ENCODE results near the gene PDE6G.

Gene PDE6G

DNA sequence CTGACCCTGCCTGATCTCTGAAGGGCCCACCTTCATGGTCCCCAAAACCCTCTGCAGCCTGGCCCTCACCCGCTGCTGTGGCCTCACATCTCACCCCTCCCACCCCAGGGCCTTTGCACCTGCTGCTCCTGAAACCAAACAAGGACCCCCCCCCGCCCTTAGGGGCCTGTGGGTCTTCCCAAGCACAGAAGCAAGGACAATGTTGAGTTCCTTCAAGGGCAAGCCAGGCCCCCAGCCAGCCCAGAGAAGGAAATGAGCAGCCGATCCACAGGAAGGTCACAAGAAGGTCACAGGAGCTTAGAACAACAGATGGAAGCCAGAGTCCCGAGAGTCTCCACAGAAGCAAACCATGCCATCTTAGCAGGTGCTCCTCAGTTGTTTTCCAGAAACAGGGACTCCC lies 493 bp upstream of the PDE6G start:
- no peak for DNase-seq

DNA sequence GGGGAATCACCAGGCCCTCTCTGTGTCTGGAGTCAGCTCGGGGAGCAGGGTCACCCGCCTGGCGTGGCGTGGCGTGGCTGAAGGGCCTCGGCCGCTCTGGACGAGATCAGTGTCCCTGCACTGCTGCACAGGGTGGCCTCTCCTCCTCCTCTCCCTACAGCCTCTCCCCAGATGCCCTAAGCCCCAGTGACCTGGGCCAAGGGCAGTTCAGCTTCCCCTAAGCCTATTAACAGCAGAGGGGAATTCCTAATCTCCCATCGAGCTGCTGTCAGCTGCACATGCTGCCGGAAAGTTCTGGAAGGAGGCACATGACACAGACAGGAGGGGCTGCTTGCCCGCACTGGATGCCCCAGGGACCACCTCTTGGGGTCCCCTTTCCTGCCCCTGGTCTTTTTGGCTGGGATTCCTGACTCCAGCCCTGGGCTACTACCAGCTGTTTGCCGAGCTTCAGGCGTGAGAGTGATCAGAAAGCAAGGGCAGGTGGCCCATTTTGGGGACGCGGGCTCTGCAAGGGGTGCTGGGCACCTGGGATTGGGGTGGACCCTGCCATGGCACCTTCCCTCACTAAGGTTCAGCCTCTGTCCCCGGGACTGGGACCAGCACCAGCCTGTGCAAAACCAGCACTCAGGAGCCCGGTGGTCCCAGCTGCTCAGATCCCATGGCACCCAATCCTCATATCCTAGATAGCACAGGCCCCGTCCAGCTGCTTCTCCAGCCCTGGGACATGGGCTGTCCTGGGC lies 794 bp downstream of the PDE6G start:
- no peak for DNase-seq

DNA sequence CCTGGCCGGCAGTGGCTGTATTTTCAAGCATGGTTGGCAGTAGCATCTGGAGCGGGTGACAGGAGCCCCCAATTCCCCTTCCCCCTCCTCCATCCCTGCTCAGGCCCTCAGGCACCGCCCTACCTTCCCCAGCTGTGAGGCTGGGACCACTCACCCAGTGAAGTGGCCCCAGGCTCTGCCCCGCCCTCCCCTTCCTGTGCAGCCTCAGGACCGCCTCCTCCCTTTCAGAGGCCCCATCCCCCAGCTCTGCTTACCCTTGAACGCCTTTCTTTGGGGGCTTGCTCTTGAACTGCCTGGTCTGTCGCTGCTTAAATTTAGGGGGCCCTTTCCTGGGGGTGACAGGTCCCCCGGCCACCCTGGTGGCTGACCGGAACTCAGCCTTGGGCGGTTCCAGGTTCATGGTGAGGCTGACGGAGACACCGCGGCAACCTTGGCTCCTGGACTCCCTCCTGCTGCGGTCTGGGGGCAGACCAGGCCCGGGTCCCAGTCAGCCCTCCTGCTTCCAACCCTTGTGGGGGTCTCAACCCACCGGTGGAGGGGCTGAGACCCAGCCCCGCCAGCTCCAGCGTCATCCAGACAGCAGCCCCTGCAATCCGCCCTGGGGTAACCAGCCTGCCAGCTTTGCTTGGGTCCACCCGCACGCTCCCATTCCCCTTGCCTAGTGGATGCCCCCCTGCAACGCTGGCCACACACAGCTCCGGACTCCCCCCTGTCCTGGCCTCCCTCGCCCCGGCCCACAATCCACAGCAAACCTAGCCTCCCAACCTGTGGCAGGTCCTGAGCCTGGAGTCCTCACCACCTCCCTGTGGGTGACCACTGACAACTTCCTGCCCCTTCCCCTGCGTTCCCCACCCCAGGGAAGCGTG lies 3.2 kb downstream of the PDE6G start:
- DNase-seq, result no peak

- peak; percentile 81 for DNase-seq
Measured at GRCh38 chr17:81651692-81652091, 4.7 kb downstream of the PDE6G start.

DNA sequence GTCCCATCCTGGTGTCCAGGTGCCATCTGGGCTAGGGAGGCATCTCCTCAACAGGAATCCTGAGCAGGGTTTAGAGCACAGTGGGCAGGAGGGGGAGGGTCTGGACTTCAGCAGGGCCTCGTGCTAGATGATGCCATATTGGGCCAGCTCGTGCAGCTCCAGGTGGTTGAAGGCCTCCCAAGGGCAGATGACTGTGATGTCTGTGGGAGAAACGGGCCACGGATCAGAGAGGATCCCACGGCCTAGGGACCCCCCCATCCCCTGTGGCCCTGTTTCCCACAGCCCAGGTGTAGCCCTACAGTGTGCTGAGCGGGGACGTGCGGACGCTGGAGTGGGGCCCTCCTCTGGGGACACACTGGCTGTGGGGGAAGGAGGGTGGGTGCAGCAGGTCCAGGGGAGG lies 5.4 kb downstream of the PDE6G start:
- no peak for DNase-seq

DNA sequence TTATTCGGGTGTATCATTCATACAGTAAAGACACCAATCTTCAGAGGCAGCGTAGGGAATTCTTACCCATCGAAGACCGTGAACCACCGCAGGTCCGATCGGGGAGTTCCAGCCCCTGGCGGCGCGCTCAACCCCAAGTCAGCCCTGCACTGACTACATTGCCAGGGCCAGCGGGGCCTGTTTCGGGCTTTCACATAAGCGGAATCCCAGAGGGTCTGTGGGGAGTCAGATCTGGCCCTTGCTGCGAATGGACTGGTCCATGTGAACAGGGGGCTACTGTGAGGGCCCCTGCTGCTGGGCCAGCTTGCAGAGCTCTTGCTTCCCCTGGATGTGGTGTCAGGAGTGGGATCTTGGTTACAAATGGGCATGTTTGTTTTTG lies 7.6 kb downstream of the PDE6G start:
- DNase-seq, result no peak

DNA sequence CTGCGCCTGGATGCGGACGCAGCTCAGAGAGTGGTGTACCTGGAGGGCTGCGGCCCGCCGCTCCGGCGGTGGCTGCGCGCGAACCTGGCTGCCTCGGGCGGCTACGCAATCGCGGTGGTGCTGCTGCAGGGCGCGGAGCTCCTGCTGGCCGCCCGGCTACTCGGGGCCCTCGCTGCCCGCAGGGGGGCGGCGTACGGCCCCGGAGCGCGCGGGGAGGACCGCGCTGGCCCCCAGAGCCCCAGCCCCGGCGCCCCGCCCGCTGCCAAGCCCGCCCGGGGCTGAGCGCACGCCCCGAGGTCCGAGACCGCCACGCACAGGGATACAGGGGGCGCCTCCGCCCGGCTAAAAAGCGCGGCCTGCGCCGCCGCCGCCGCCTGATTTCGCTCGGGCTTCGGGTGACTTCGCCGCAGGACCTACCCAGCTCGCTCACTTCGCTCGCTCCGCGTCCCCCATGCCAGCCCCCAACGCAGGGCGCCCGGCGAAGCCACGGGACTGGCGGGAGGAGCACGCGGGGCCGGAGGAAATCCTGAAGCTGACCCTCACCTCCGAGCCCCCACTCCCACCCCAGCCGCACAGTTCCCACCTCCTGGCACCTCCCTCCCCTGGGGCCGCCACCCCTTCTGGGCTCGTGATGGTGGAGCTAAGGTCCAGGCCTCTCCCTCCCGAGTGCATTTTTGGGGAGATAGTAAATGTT lies 8.2 kb downstream of the PDE6G start:
- DNase-seq, result no peak

DNA sequence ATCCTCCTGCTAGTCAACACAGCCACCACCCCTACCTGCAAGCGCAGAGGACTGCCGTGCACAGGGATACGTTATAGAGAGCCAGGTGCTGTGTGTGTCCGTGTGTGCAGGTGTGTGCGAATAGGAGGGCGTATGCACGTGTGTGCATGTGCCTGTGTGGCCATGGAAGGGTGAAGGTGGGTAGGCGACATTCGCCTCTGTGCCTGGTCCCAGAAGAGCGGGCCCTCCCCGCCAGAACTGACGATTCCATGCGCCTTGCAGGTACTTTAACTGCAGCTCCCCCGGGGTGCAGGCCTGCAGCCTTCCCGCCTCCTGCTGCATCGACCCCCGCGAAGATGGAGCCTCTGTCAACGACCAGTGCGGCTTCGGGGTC lies 8.7 kb downstream of the PDE6G start:
- no peak for DNase-seq

GRCh38 chr17:81646869-81647600 lies 9.3 kb downstream of the PDE6G start:
- no peak for DNase-seq

GRCh38 chr17:81644976-81645952 lies 11.1 kb downstream of the PDE6G start:
- no peak for DNase-seq

DNA sequence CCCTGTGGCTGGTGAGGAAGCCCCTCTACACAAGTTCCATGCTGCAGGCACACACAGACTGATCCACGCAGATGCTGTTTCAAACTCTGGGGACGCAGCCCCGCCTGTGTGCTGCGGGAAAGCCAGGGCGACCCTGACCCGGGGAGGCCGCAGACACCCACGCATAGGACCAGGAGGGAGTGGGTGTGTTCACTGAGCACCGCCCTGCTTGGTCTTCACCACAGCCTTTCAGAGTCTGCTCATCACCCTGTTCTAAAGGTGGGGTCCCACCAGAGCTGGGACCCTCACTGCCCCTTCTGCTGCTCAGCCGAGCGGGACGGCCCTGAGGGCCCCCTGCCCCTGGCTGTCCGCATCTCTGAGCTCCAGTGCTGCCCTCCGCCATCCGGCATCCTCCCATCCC lies 11.8 kb downstream of the PDE6G start:
- no peak for DNase-seq

DNA sequence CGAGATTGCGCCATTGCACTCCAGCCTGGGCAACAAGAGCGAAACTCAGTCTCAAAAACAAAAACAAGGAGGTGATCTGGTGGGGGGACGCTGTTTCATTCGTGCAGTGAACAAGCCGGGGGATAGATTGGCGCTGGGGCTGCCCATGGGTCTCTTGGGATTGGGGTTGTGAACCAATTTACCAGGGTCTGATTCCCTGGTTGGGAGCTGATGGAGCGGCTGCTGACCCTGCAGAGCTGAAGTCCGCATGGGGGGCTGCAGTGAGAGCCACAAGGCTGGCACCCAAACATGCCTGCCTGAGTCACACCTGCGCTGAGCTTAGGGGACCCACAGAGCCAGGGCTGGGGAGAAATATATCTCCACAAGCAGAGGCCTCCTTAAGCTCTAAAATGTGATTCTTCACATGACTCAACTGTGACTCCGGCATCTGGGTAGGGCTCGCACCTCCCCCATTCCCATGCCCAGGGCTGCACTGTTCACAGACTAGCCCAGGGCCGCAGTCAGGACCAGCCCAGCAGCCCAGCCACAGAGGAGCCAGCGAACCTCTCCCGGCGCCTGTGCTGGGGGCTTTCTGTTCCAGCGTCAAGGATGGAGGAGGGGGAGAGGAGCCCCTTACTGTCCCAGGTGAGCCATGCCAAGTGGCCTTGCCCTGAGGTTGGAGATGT lies 14.4 kb downstream of the PDE6G start:
- peak; percentile 78 for DNase-seq

- no peak for DNase-seq
Measured at GRCh38 chr17:81640011-81640410, 16.3 kb downstream of the PDE6G start.

GRCh38 chr17:81638683-81639082 lies 17.7 kb downstream of the PDE6G start:
- no peak for DNase-seq

DNA sequence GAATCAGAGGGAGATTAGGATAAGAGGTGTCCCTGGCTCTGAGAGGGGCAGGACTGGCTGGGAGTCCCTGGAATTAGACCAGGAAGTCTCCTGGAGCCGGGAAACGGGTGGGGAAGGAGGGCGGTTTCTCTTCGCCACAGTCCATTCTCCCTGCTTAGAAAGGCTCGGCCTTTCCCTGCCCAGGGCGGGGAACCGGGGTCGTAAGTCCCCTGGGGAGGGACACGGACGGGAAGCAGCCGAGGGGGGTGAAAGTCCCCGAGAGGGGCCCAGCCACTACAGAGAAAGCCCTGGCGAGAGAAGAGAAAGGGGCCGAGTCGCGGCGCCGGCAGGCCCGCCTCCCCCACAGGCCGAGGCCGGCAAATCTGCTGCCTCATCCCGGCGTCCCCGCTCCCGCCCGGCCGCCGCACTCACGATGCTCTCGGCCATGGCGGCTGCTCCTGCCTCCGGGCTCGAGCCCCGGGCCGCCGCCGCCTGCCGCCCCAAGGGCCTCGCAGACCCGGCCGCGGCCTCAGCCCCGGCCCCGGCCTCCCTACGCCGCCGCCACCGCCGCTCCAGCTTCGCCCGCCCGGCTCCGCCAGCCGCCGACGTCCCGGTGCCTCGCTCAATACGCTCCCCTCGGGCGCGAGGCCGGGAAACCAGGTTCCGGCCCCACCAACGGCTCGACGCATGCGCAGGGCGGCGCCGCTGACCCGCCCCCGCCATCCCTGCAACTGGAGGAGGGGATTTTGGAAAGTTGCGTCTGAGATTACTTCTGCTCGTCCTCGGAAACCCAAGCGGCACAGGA lies 19.6 kb downstream of the PDE6G start, which contains the start of the genes NPLOC4 and TSPAN10:
NPLOC4 (minus strand) TSS at position 608 of the 784 bp plus-strand sequence; CDS start at position 426, 182 bp downstream.
TSPAN10 (plus strand) TSS at position 692 of the 784 bp plus-strand sequence. CDS start 5,217 bp downstream, outside the sequence.
- DNase-seq, result peak; percentile 85

DNA sequence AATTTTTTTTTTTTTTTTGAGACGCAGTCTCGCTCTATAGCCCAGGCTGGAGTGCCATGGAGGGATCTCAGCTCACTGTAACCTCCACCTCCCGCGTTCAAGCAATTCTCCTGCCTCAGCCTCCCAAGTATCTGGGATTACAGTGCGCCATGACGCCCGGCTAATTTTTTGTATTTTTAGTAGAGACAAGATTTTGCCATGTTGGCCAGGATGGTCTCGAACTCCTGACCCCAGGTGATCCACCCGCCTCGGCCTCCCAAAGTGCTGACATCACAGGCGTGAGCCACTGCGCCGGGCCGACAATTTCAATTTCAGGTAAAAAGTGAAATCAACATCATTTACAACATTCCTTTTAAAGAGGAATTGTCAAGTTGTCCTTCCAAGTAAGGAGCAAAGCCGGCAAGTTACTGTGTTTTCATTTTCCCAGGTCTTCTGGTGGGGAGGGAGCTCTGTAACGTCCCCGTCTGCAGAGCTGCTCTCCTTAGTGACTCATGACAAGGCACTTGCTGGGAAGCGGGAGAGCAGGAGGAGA lies 20.3 kb downstream of the PDE6G start:
- peak; percentile 58 for DNase-seq

GRCh38 chr17:81635431-81635830 lies 20.9 kb downstream of the PDE6G start:
- no peak for DNase-seq

DNA sequence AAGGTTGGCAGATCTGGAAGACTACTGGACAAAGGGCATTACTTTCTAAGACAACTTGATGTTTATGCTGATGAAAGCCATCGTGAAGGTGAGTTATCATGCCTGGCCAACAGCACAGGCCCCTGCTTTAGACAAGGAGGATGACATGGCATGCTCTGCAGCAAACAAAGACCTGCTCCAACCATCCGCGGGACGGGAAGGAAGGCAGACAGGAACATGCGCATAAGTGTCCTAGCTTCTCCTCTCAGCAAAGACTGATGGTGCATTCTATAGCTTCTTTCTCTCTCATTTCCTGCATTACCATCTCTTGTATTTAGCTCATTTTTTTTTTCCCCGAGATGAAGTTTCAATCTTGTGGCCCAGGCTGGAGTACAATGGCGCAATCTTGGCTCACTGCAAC lies 24.9 kb downstream of the PDE6G start:
- no peak for DNase-seq

DNA sequence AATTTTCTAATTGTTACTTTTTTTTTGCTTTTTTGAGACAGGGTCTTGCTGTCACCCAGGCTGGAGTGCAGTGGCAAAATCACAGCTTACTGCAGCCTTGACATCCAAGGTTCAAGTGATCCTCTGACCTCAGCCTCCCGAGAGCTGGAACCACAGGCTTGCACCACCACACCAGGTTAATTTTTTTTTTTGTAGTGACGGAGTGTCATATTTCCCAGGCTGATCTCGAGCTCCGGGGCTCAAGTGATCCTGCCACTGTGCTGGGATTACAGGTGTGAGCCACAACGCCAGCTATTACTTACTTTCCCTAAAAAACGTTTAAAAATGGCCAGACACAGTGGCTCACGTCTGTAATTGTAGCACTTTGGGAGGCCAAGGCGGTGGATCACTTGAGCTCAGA lies 26.1 kb downstream of the PDE6G start:
- no peak for DNase-seq

Data from fibroblast of skin of right biceps (primary cell).